ENCODE measurements around the gene IL17RD. TPM values are rescaled to one million over a fixed set of nuclear protein-coding genes. Genes with fewer than 3 reads are reported as not detected.

Gene IL17RD
- total RNA-seq, 2 experiments from 2014 or later = not detected

- TF ChIP-seq, protein P1, sequence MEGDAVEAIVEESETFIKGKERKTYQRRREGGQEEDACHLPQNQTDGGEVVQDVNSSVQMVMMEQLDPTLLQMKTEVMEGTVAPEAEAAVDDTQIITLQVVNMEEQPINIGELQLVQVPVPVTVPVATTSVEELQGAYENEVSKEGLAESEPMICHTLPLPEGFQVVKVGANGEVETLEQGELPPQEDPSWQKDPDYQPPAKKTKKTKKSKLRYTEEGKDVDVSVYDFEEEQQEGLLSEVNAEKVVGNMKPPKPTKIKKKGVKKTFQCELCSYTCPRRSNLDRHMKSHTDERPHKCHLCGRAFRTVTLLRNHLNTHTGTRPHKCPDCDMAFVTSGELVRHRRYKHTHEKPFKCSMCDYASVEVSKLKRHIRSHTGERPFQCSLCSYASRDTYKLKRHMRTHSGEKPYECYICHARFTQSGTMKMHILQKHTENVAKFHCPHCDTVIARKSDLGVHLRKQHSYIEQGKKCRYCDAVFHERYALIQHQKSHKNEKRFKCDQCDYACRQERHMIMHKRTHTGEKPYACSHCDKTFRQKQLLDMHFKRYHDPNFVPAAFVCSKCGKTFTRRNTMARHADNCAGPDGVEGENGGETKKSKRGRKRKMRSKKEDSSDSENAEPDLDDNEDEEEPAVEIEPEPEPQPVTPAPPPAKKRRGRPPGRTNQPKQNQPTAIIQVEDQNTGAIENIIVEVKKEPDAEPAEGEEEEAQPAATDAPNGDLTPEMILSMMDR (IDR thresholded peaks at IDR 0.05) = no peak
- peaks cover 27 to 28% of the 10 kb centered on the region in 2 experiments for H3K27me3 ChIP-seq (ENCODE audit: control insufficient read depth in 1 of 2, insufficient read depth in 2 of 2, low read length in 2 of 2)
- ChIA-PET POLR2A (no interaction called here), CTCF (no interaction called here)
- H3K4me3 Mint-ChIP-seq = no peak overlapping the region
- H3K9me3 ChIP-seq (ENCODE audit: control insufficient read depth in 1 of 2, insufficient read depth in 1 of 2, low read length in 2 of 2) = no peaks in the 10 kb centered on the region
- no peaks in the 10 kb centered on the region for H3K9me3 Mint-ChIP-seq
- H3K36me3 ChIP-seq (ENCODE audit: insufficient read depth, low read length) = no peaks in the 10 kb centered on the region
- peaks cover 7% of the 10 kb centered on the region for H3K4me1 ChIP-seq (ENCODE audit: insufficient read depth, low read length)
- H3K27me3 Mint-ChIP-seq = peaks cover 53% of the 10 kb centered on the region
- H3K27ac Mint-ChIP-seq = no peak overlapping the region
- ATAC-seq (ENCODE audit: poor library complexity) = no peak
- peaks cover 16% of the 10 kb centered on the region for H3K4me1 Mint-ChIP-seq (ENCODE audit: low read depth)
- no peak overlapping the region for H3K27ac ChIP-seq (ENCODE audit: low read depth in 1 of 2, low read length in 2 of 2)
- no peak for DNase-seq
- H3K4me3 ChIP-seq (ENCODE audit: low read length) = no peak overlapping the region
- intact Hi-C loops (cut with DNase I, micrococcal nuclease) = no loop called here
- H3K36me3 Mint-ChIP-seq (ENCODE audit: low read depth) = no peaks in the 10 kb centered on the region
These were observed 6.8 kb downstream of the IL17RD start for GRCh38 chr3:57158325-57158724.

GRCh38 chr3:57157545-57157944 is 7.6 kb downstream of the IL17RD start:
- ChIA-PET POLR2A (no interaction called here), CTCF (no interaction called here)
- H3K4me1 Mint-ChIP-seq (ENCODE audit: low read depth) = peaks cover 10% of the 10 kb centered on the region
- no peak overlapping the region for H3K4me3 ChIP-seq (ENCODE audit: low read length)
- no peak for DNase-seq
- intact Hi-C loops (cut with DNase I, micrococcal nuclease) = no loop called here
- ATAC-seq (ENCODE audit: poor library complexity) = no peak
- peaks cover 20 to 25% of the 10 kb centered on the region in 2 experiments for H3K27me3 ChIP-seq (ENCODE audit: control insufficient read depth in 1 of 2, insufficient read depth in 2 of 2, low read length in 2 of 2)
- H3K9me3 ChIP-seq (ENCODE audit: control insufficient read depth in 1 of 2, insufficient read depth in 1 of 2, low read length in 2 of 2) = no peaks in the 10 kb centered on the region
- H3K9me3 Mint-ChIP-seq = no peaks in the 10 kb centered on the region
- no peak overlapping the region for H3K27ac Mint-ChIP-seq
- H3K36me3 ChIP-seq (ENCODE audit: insufficient read depth, low read length) = no peaks in the 10 kb centered on the region
- no peak overlapping the region for H3K4me3 Mint-ChIP-seq
- TF ChIP-seq, protein P1 (IDR thresholded peaks at IDR 0.05) = no peak
- peaks cover 7% of the 10 kb centered on the region for H3K4me1 ChIP-seq (ENCODE audit: insufficient read depth, low read length)
- peaks cover 46% of the 10 kb centered on the region for H3K27me3 Mint-ChIP-seq
- no peak overlapping the region for H3K27ac ChIP-seq (ENCODE audit: low read depth in 1 of 2, low read length in 2 of 2)
- no peaks in the 10 kb centered on the region for H3K36me3 Mint-ChIP-seq (ENCODE audit: low read depth)

DNA sequence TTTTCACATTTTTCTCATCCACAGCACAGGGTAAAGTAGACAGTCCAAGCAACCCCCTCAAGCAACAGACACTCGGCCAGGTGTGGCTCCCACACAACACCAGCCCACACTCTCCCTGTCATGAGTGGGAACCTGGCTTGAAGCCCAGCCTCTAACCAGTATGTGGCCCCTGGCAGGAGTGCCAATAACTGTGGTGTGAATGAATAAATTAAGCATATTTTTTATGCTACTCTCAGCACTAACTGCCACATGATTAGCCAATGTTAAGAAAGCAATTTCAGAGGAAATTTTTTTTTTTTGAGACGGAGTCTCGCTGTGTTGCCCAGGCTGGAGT is 9.9 kb downstream of the IL17RD start:
- Histone ChIP-seq H3K4me1 (ENCODE audit: insufficient read depth, low read length) (peaks cover 7% of the 10 kb centered on the region), H3K36me3 (ENCODE audit: insufficient read depth, low read length) (no peaks in the 10 kb centered on the region), H3K27ac (ENCODE audit: low read depth in 1 of 2, low read length in 2 of 2) (no peak overlapping the region), H3K9me3 (ENCODE audit: control insufficient read depth in 1 of 2, insufficient read depth in 1 of 2, low read length in 2 of 2) (no peaks in the 10 kb centered on the region), H3K4me3 (ENCODE audit: low read length) (no peak overlapping the region), H3K27me3 (ENCODE audit: control insufficient read depth in 1 of 2, insufficient read depth in 2 of 2, low read length in 2 of 2) (peaks cover 13 to 14% of the 10 kb centered on the region in 2 experiments)
- TF ChIP-seq, protein P1 (IDR thresholded peaks at IDR 0.05) = no peak
- no peaks in the 10 kb centered on the region for H3K36me3 Mint-ChIP-seq (ENCODE audit: low read depth)
- no peak overlapping the region for H3K27ac Mint-ChIP-seq
- peaks cover 34% of the 10 kb centered on the region for H3K27me3 Mint-ChIP-seq
- no peak overlapping the region for H3K4me3 Mint-ChIP-seq
- ATAC-seq (ENCODE audit: poor library complexity) (no peak), DNase-seq (no peak)
- CTCF ChIA-PET = no interaction called here
- no peaks in the 10 kb centered on the region for H3K9me3 Mint-ChIP-seq
- peaks cover 10% of the 10 kb centered on the region for H3K4me1 Mint-ChIP-seq (ENCODE audit: low read depth)
- intact Hi-C loops (cut with DNase I, micrococcal nuclease) = no loop called here
- POLR2A ChIA-PET = no interaction called here

Data from CD4-positive, alpha-beta T cell (primary cell).